Measurements from ENCODE around the gene CFAP57. TPM values are rescaled to one million over a fixed set of nuclear protein-coding genes. Genes with fewer than 3 reads are reported as not detected.
"Not testable (repeated sequence)": the region's sequence is repeated elsewhere in the genome, so short reads cannot be mapped to it uniquely, and the experiment has no call there.

Gene CFAP57
- total RNA-seq, 1 experiment from 2014 or later, result 0.44 TPM

DNA sequence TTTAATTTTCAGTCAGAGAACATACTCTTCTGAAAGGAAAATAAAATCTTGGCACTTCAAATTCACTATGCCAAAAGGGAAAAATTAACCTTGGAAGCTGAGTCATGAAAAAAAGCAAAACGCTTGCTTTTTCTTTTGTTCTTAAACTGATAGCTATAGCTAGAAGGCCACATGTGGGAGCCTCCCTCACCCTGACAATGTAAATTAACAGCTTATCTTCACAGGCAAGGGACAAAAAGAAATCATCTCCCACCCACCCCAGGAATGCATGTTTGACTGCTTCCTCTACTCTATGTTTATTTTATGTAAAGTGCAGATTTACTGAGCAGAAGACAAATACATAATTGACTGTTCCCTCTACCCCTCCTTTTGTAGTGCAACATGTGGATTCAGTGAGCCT lies 38.1 kb upstream of the CFAP57 start:
- no peaks in the 10 kb centered on the region for H3K4me1 Mint-ChIP-seq (ENCODE audit: insufficient read depth, unreplicated experiment)
- POLR2A ChIA-PET, result interaction anchor here (1.2 kb wide), 1 partner anchor 38 kb away, joined by 3 read pairs; the partner anchor contains the start of genes CFAP57 and EBNA1BP2
- no peaks in the 10 kb centered on the region for H3K27me3 Mint-ChIP-seq (ENCODE audit: insufficient read depth, unreplicated experiment)
- DNase-seq (ENCODE audit: unreplicated experiment), result no peak
- TF ChIP-seq, protein P1, sequence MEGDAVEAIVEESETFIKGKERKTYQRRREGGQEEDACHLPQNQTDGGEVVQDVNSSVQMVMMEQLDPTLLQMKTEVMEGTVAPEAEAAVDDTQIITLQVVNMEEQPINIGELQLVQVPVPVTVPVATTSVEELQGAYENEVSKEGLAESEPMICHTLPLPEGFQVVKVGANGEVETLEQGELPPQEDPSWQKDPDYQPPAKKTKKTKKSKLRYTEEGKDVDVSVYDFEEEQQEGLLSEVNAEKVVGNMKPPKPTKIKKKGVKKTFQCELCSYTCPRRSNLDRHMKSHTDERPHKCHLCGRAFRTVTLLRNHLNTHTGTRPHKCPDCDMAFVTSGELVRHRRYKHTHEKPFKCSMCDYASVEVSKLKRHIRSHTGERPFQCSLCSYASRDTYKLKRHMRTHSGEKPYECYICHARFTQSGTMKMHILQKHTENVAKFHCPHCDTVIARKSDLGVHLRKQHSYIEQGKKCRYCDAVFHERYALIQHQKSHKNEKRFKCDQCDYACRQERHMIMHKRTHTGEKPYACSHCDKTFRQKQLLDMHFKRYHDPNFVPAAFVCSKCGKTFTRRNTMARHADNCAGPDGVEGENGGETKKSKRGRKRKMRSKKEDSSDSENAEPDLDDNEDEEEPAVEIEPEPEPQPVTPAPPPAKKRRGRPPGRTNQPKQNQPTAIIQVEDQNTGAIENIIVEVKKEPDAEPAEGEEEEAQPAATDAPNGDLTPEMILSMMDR (IDR thresholded peaks at IDR 0.05; ENCODE audit: unreplicated experiment), result no peak
- intact Hi-C loops (cut with micrococcal nuclease), result no loop called here
- BruUV-seq (replicated peaks), result no TSS peak
- CTCF ChIA-PET, result no interaction called here
- H3K36me3 Mint-ChIP-seq (ENCODE audit: insufficient read depth, unreplicated experiment), result no peaks in the 10 kb centered on the region
- no peak overlapping the region for H3K4me3 Mint-ChIP-seq (ENCODE audit: unreplicated experiment)
- no peak overlapping the region for H3K27ac Mint-ChIP-seq (ENCODE audit: low read depth, unreplicated experiment)
- no peaks in the 10 kb centered on the region for H3K9me3 Mint-ChIP-seq (ENCODE audit: unreplicated experiment)

DNA sequence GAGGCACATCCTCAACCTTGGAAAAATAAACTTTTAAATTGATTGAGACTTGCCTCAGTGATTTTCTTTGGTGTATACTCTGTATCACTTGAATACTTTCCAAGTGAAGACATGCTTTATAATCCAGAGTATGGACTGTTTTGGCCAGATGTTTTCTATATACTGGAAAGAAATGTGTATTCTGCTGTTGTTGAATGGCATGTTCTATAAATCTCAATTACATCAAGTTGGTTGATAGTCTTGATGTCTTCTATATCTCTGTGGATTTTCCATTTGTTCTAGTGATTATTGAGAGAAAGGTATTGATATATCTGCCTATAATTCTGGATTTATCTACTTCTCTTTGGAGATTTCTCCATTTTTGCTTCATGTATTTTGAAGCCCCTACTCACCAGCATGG lies 37.5 kb upstream of the CFAP57 start:
- no peaks in the 10 kb centered on the region for H3K9me3 Mint-ChIP-seq (ENCODE audit: unreplicated experiment)
- intact Hi-C loops (cut with micrococcal nuclease), result no loop called here
- TF ChIP-seq, protein P1 (IDR thresholded peaks at IDR 0.05; ENCODE audit: unreplicated experiment), result no peak
- CTCF ChIA-PET, result no interaction called here
- POLR2A ChIA-PET, result no interaction called here
- no peak for DNase-seq (ENCODE audit: unreplicated experiment)
- no TSS peak for BruUV-seq (replicated peaks)
- no peaks in the 10 kb centered on the region for H3K27me3 Mint-ChIP-seq (ENCODE audit: insufficient read depth, unreplicated experiment)
- no peak overlapping the region for H3K27ac Mint-ChIP-seq (ENCODE audit: low read depth, unreplicated experiment)
- H3K36me3 Mint-ChIP-seq (ENCODE audit: insufficient read depth, unreplicated experiment), result no peaks in the 10 kb centered on the region
- no peak overlapping the region for H3K4me3 Mint-ChIP-seq (ENCODE audit: unreplicated experiment)
- H3K4me1 Mint-ChIP-seq (ENCODE audit: insufficient read depth, unreplicated experiment), result no peaks in the 10 kb centered on the region

DNA sequence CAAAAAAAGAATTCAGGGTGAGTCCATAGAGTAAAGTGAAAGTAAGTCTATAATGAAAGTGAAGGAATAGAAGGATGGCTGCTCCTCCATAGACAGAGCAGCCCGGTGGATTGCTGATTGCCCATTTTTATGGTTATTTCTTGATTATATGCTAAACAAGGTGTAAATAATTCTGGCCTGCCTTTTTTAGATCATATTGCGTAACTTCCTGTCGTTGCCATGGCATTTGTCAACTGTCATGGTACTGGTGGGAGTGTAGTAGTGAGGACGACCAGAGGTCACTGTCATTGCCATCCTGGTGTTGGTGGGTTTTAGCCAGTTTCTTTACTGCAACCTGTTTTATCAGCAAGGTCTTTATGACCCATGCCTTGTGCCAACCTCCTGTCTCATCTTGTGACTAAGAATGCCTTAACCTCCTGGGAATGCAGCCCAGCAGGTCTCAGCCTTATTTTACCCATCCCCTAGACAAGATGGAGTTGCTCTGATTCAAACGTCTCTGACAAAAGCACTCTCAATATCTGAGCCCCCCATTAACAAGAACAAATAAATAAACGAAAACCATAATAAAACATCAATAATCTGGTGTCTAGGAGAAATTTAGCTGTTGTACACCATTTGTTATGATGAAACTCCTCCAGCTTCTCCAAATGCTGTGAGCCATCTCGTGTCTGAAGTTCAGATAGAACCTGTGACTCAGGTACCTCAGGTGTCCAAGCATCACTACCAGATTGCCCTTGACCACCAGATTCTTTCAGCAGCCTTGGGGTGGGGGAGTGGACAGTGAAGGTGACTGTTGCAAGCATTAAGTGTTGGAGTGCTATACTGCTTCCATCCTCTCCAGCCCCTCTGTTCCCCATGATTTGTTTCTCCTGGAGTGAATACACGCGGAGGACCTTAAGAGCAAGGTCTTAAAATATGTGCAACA lies 36.0 kb upstream of the CFAP57 start:
- H3K36me3 Mint-ChIP-seq (ENCODE audit: insufficient read depth, unreplicated experiment), result no peaks in the 10 kb centered on the region

DNA sequence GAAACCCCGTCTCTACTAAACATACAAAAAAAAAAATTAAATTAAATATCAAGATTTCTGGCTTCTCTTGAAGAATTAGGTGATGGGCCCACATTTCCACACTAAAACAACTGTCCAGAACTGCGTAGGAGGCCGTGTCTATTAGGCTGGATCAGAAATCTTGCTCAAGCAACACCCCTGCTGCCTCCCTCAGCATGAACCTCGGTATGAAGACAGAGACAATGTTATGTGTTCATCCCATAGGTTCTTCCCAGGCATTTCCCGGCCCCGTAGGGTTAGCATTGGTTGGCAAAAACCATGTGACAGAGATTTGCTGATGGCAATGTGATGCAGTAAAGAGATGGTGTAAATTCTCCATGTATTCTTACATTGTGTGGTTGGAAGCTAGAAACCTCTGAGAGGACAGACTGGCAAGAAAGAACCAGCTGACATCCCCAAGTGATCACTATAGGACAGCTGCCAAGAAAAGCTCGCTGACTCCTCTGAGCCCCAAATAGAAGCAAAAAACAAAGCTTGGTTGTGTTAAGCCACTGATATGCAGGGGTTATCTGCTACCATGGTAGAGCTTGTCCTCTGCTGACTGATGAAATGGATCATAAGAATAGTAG lies 34.6 kb upstream of the CFAP57 start:
- ChIA-PET CTCF (no interaction called here), POLR2A (no interaction called here)
- no peaks in the 10 kb centered on the region for H3K27me3 Mint-ChIP-seq (ENCODE audit: insufficient read depth, unreplicated experiment)
- no peaks in the 10 kb centered on the region for H3K9me3 Mint-ChIP-seq (ENCODE audit: unreplicated experiment)
- DNase-seq (ENCODE audit: unreplicated experiment), result no peak
- H3K4me1 Mint-ChIP-seq (ENCODE audit: insufficient read depth, unreplicated experiment), result no peaks in the 10 kb centered on the region
- no peaks in the 10 kb centered on the region for H3K36me3 Mint-ChIP-seq (ENCODE audit: insufficient read depth, unreplicated experiment)
- H3K27ac Mint-ChIP-seq (ENCODE audit: low read depth, unreplicated experiment), result no peak overlapping the region
- intact Hi-C loops (cut with micrococcal nuclease), result no loop called here
- no TSS peak for BruUV-seq (replicated peaks)
- TF ChIP-seq, protein P1 (IDR thresholded peaks at IDR 0.05; ENCODE audit: unreplicated experiment), result no peak
- H3K4me3 Mint-ChIP-seq (ENCODE audit: unreplicated experiment), result no peak overlapping the region

More for the DNA sequence above, 36.0 kb upstream of the CFAP57 start:
- Mint-ChIP-seq H3K27me3 (ENCODE audit: insufficient read depth, unreplicated experiment) (no peaks in the 10 kb centered on the region), H3K27ac (ENCODE audit: low read depth, unreplicated experiment) (no peak overlapping the region), H3K4me3 (ENCODE audit: unreplicated experiment) (no peak overlapping the region), H3K9me3 (ENCODE audit: unreplicated experiment) (no peaks in the 10 kb centered on the region), H3K4me1 (ENCODE audit: insufficient read depth, unreplicated experiment) (no peaks in the 10 kb centered on the region)
- intact Hi-C loops (cut with micrococcal nuclease), result no loop called here
- POLR2A ChIA-PET, result no interaction called here
- TF ChIP-seq, protein P1 (IDR thresholded peaks at IDR 0.05; ENCODE audit: unreplicated experiment), result no peak
- CTCF ChIA-PET, result no interaction called here
- no peak for DNase-seq (ENCODE audit: unreplicated experiment)
- BruUV-seq (replicated peaks), result no TSS peak

DNA sequence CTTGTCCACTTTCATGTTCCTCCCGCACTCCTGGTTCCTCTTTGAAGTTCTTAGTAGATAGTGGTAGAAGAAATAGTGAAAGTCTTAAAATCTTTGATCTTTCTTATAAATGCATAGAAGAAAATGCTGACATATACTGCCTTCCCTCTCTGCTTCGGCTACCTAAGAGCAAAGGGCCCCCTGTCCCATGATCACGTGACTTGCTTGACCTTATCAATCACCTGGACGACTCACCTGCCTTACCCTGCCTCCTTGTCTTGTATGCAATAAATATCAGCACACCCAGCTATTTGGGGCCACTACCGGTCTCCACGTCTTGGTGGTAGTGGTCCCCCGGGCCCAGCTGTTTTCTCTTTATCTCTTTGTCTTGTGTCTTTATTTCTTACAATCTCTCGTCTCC lies 32.8 kb upstream of the CFAP57 start:
- BruUV-seq (replicated peaks); H3K9me3 Mint-ChIP-seq (ENCODE audit: unreplicated experiment); CTCF ChIA-PET; H3K27ac Mint-ChIP-seq (ENCODE audit: low read depth, unreplicated experiment); DNase-seq (ENCODE audit: unreplicated experiment); H3K36me3 Mint-ChIP-seq (ENCODE audit: insufficient read depth, unreplicated experiment); H3K4me3 Mint-ChIP-seq (ENCODE audit: unreplicated experiment); POLR2A ChIA-PET; H3K4me1 Mint-ChIP-seq (ENCODE audit: insufficient read depth, unreplicated experiment); H3K27me3 Mint-ChIP-seq (ENCODE audit: insufficient read depth, unreplicated experiment); intact Hi-C loops (cut with micrococcal nuclease): not testable (repeated sequence)
